ENCODE data around the gene MAP4K2.

DNA sequence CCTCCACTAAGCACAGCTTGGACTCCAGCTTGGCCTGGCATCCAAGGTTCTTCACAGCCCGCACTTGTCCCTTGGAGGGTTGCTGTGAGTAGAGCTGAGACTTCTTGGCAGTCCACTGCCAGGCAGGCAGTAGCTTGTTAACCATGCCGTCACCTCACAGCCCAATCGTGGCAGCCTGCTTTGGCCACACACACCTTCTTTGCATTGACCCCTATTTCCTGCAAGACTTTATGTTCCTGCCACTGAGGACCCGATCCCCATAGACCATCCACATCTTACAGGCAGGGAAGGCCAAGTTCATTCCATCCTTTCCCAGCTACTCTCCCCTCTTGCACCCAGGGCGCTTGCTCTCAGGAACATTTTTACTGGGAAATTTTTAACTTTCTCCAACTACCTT, 40.7 kb downstream of the MAP4K2 start:
- TF ChIP-seq EZH2 (IDR thresholded peaks at IDR 0.05; ENCODE audit: borderline replicate concordance, low read depth, low read length) (no peak), PRPF4 (IDR thresholded peaks at IDR 0.05; ENCODE audit: insufficient read depth, low read depth, low read length, poor library complexity, severe bottlenecking) (no peak), EHMT2 (IDR thresholded peaks at IDR 0.05) (no peak), ARHGAP35 (IDR thresholded peaks at IDR 0.05; ENCODE audit: partially characterized antibody) (no peak), MBD2 (IDR thresholded peaks at IDR 0.05; ENCODE audit: borderline replicate concordance, low read depth) (no peak), SMC3 (conservative IDR thresholded peaks at IDR 0.05; ENCODE audit: insufficient read depth, low read depth, low read length) (no peak), EP300 (IDR thresholded peaks at IDR 0.05; ENCODE audit: low read length) (no peak)
- TF ChIP-seq, protein P1, sequence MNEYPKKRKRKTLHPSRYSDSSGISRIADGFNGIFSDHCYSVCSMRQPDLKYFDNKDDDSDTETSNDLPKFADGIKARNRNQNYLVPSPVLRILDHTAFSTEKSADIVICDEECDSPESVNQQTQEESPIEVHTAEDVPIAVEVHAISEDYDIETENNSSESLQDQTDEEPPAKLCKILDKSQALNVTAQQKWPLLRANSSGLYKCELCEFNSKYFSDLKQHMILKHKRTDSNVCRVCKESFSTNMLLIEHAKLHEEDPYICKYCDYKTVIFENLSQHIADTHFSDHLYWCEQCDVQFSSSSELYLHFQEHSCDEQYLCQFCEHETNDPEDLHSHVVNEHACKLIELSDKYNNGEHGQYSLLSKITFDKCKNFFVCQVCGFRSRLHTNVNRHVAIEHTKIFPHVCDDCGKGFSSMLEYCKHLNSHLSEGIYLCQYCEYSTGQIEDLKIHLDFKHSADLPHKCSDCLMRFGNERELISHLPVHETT (CRISPR knock-in tag; conservative IDR thresholded peaks at IDR 0.05 in 1 of 2, IDR thresholded peaks at IDR 0.05 in 1 of 2), result no peak
- TF ChIP-seq, protein P2, sequence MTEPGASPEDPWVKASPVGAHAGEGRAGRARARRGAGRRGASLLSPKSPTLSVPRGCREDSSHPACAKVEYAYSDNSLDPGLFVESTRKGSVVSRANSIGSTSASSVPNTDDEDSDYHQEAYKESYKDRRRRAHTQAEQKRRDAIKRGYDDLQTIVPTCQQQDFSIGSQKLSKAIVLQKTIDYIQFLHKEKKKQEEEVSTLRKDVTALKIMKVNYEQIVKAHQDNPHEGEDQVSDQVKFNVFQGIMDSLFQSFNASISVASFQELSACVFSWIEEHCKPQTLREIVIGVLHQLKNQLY (CRISPR knock-in tag; conservative IDR thresholded peaks at IDR 0.05), result no peak
- TF ChIP-seq, protein P3, sequence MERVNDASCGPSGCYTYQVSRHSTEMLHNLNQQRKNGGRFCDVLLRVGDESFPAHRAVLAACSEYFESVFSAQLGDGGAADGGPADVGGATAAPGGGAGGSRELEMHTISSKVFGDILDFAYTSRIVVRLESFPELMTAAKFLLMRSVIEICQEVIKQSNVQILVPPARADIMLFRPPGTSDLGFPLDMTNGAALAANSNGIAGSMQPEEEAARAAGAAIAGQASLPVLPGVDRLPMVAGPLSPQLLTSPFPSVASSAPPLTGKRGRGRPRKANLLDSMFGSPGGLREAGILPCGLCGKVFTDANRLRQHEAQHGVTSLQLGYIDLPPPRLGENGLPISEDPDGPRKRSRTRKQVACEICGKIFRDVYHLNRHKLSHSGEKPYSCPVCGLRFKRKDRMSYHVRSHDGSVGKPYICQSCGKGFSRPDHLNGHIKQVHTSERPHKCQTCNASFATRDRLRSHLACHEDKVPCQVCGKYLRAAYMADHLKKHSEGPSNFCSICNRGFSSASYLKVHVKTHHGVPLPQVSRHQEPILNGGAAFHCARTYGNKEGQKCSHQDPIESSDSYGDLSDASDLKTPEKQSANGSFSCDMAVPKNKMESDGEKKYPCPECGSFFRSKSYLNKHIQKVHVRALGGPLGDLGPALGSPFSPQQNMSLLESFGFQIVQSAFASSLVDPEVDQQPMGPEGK (CRISPR knock-in tag; IDR thresholded peaks at IDR 0.05; ENCODE audit: borderline replicate concordance), result no peak

Data from K562 (cell line).